GM23338 (cell line): ENCODE measurements around the gene PBX3. TPM values are rescaled to one million over a fixed set of nuclear protein-coding genes. Genes with fewer than 3 reads are reported as not detected.

Experiments
- ATAC-seq: fragments of 200-7000 bp; cut with Tn5 transposase; 3 replicates; pipeline ENCODE4 v1.9.1; 2020
- DNase-seq: peaks from one replicate; pipeline ENCODE4 v3.0.0-alpha.2; 2015; ENCODE audit warnings: low spot score
- H2AFZ ChIP-seq: fragments of 200-600 bp; sonication (generic); 2 replicates; pipeline ENCODE4 v1.8.0; 2016; ENCODE audit warnings: antibody characterized with exemption, mild to moderate bottlenecking, moderate library complexity
- H3F3A ChIP-seq: fragments of 200-600 bp; sonication (generic); replicated peaks from 2 replicates; pipeline ENCODE4 v1.8.0; 2017; ENCODE audit warnings: antibody characterized with exemption, mixed run types, low read depth
- H3K27ac ChIP-seq: fragments of 200-600 bp; sonication (generic); 2 replicates; pipeline ENCODE4 v1.6.1; 2016; ENCODE audit warnings: low read depth
- H3K27me3 ChIP-seq: fragments of 200-600 bp; sonication (generic); 2 replicates; pipeline ENCODE4 v1.8.0; 2016; ENCODE audit warnings: mild to moderate bottlenecking, mixed run types, moderate library complexity; ENCODE audit not compliant: insufficient read depth
- H3K36me3 ChIP-seq: fragments of 200-600 bp; sonication (generic); 2 replicates; pipeline ENCODE4 v1.8.0; 2016; ENCODE audit warnings: mild to moderate bottlenecking; ENCODE audit not compliant: insufficient read depth
- H3K4me1 ChIP-seq: fragments of 200-600 bp; sonication (generic); 2 replicates; pipeline ENCODE4 v1.8.0; 2016; ENCODE audit warnings: mild to moderate bottlenecking, moderate library complexity; ENCODE audit not compliant: insufficient read depth
- H3K4me2 ChIP-seq: fragments of 200-600 bp; sonication (generic); 2 replicates; pipeline ENCODE4 v1.7.1; 2017; ENCODE audit warnings: mixed run types
- H3K4me3 ChIP-seq: fragments of 200-600 bp; sonication (generic); 2 replicates; pipeline ENCODE4 v1.6.1; 2016; ENCODE audit warnings: mixed run types
- H3K79me2 ChIP-seq: fragments of 200-600 bp; sonication (generic); replicated peaks from 2 replicates; pipeline ENCODE4 v1.8.0; 2017; ENCODE audit warnings: mild to moderate bottlenecking; ENCODE audit not compliant: insufficient read depth
- H3K9me2 ChIP-seq: fragments of 200-600 bp; sonication (generic); 2 replicates; pipeline ENCODE4 v1.8.0; 2017; ENCODE audit not compliant: insufficient read depth
- H4K20me1 ChIP-seq: fragments of 200-600 bp; sonication (generic); replicated peaks from 2 replicates; pipeline ENCODE4 v1.8.0; 2017; ENCODE audit warnings: mild to moderate bottlenecking; ENCODE audit not compliant: insufficient read depth
- H3K27ac Mint-ChIP-seq: 2 replicates; pipeline ENCODE4 v1.8.0; 2020; ENCODE audit warnings: inconsistent platforms, mild to moderate bottlenecking, moderate library complexity, mixed read lengths
- H3K27me3 Mint-ChIP-seq: 3 replicates; pipeline ENCODE4 v1.8.0; 2022; ENCODE audit warnings: low read depth, mild to moderate bottlenecking, moderate library complexity, mixed read lengths, inconsistent platforms; ENCODE audit not compliant: insufficient read depth, poor library complexity
- H3K36me3 Mint-ChIP-seq: 3 replicates; pipeline ENCODE4 v1.8.0; 2021; ENCODE audit warnings: low read depth, mild to moderate bottlenecking, inconsistent platforms, moderate library complexity, mixed read lengths
- H3K4me1 Mint-ChIP-seq: 3 replicates; pipeline ENCODE4 v1.8.0; 2020; ENCODE audit warnings: mild to moderate bottlenecking, inconsistent platforms, mixed read lengths
- H3K4me3 Mint-ChIP-seq: 3 replicates; pipeline ENCODE4 v1.8.0; 2021; ENCODE audit warnings: moderate library complexity, mild to moderate bottlenecking, inconsistent platforms, mixed read lengths
- H3K9me3 Mint-ChIP-seq: 3 replicates; pipeline ENCODE4 v1.8.0; 2020; ENCODE audit warnings: moderate library complexity, mild to moderate bottlenecking, inconsistent platforms, mixed read lengths
- CREB1 ChIP-seq: fragments of 250-450 bp; sonication (Bioruptor Pico); IDR thresholded peaks from 2 replicates; pipeline ENCODE4 v1.5.0; 2020; ENCODE audit warnings: low read depth, mild to moderate bottlenecking, moderate library complexity
- EZH2 ChIP-seq: fragments of 200-600 bp; sonication (generic); IDR thresholded peaks from one replicate; pipeline ENCODE4 v1.8.0; 2017; ENCODE audit warnings: antibody characterized with exemption, mild to moderate bottlenecking, low read depth; ENCODE audit not compliant: unreplicated experiment
- EZH2phosphoT487 ChIP-seq: fragments of 200-600 bp; sonication (generic); IDR thresholded peaks from one replicate; pipeline ENCODE4 v1.8.1; 2018; ENCODE audit warnings: antibody characterized with exemption; ENCODE audit not compliant: unreplicated experiment
- NANOG ChIP-seq: IDR thresholded peaks from 2 replicates; pipeline ENCODE4 v1.6.1; 2016; ENCODE audit warnings: antibody characterized with exemption, borderline replicate concordance
- POLR2AphosphoS5 ChIP-seq: IDR thresholded peaks from 2 replicates; pipeline ENCODE4 v1.6.1; 2016; ENCODE audit warnings: antibody characterized with exemption, low read depth
- STAT1 ChIP-seq: IDR thresholded peaks from one replicate; pipeline ENCODE4 v1.6.1; 2016; ENCODE audit warnings: antibody characterized with exemption; ENCODE audit not compliant: unreplicated experiment
- ZNF114 ChIP-seq: fragments of 250-450 bp; sonication (Bioruptor Pico); IDR thresholded peaks from 2 replicates; pipeline ENCODE4 v1.5.0; 2020; ENCODE audit warnings: mild to moderate bottlenecking, moderate library complexity
- ZNF331 ChIP-seq: fragments of 250-450 bp; sonication (Bioruptor Pico); IDR thresholded peaks from 2 replicates; pipeline ENCODE4 v1.5.0; 2020; ENCODE audit warnings: low read depth, mild to moderate bottlenecking, moderate library complexity
- polyA plus RNA-seq: library from polyadenylated mRNA; unstranded; fragments of >200 nt; fragmentation: Nextera tagmentation; extraction: Ambion mirVana; gene quantifications from 2 replicates; pipeline ENCODE4 v1.2.1, GENCODE V29; 2016
- total RNA-seq: library from RNA; depleted of rRNA; stranded (reverse); fragments of >200 nt; shearing (Covaris generic); gene quantifications from 2 replicates; pipeline ENCODE4 v1.2.3, GENCODE V29; 2014
- TF ChIP-seq, protein P1 (sequence below), 2 experiments: fragments of 200-600 bp in 1 of 2; sonication (generic) in 1 of 2; conservative IDR thresholded peaks; 2 replicates each; pipeline versions ENCODE4 v1.5.1 to v1.6.1; 2016 to 2017; ENCODE audit warnings: antibody characterized with exemption in 2 of 2, low read depth in 2 of 2, mild to moderate bottlenecking in 2 of 2, moderate library complexity in 1 of 2
- TF ChIP-seq, protein P2 (sequence below): IDR thresholded peaks from one replicate; pipeline ENCODE4 v1.6.1; 2018; ENCODE audit warnings: antibody characterized with exemption; ENCODE audit not compliant: unreplicated experiment
- TF ChIP-seq, protein P3 (sequence below): fragments of 250-450 bp; sonication (Bioruptor Pico); IDR thresholded peaks from 2 replicates; pipeline ENCODE4 v1.5.0; 2020; ENCODE audit warnings: mild to moderate bottlenecking, moderate library complexity
- TF ChIP-seq, protein P4 (sequence below): IDR thresholded peaks from 2 replicates; pipeline ENCODE4 v1.6.1; 2016; ENCODE audit warnings: antibody characterized with exemption

The PBX3 gene
- total and polyA plus RNA-seq, 2 experiments from 2014 or later: 28.9 to 50.5 TPM

DNA sequence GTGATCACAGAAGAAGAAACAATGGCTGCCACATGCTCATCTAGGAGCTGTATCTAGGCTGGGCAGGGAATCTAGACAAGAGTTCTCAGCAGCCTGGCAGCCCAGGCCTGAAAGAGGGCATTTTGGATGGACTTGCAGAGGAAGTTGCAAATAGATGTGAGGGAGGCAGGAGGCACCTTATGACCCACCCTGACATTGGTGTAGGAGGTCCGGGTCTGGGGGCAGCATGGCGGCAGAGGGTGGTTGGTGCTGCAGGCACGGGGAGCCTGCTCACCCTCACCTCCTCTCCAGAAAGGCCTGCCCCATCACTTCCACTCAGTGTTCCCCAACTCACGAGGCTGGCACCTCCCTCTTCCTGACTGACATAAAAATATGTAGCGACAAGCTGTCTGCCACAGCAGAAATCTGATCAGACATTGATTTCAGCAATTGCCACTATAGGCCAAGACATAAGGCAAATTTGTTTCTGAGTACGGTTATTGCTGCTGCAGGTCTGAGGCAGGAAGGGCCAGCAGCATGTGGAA lies 217.6 kb downstream of the PBX3 start:
- Histone ChIP-seq H4K20me1 (peaks cover 4% of the 10 kb centered on the region; the same call in 1 of the 2 replicates), H3K4me1 (no peaks in the 10 kb centered on the region), H3K79me2 (no peaks in the 10 kb centered on the region), H3K27ac (no peak overlapping the region), H3K9me2 (no peaks in the 10 kb centered on the region), H3K4me3 (no peak overlapping the region), H3K36me3 (peaks cover 13% of the 10 kb centered on the region; the same call in 1 of the 2 replicates), H3K27me3 (no peaks in the 10 kb centered on the region), H3K4me2 (no peak overlapping the region), H2AFZ (no peak overlapping the region), H3F3A (no peaks in the 10 kb centered on the region)
- ATAC-seq (no peak), DNase-seq (no peak)
- no peak for TF ChIP-seq POLR2AphosphoS5
- TF ChIP-seq EZH2phosphoT487: no peak
- TF ChIP-seq, protein P1, sequence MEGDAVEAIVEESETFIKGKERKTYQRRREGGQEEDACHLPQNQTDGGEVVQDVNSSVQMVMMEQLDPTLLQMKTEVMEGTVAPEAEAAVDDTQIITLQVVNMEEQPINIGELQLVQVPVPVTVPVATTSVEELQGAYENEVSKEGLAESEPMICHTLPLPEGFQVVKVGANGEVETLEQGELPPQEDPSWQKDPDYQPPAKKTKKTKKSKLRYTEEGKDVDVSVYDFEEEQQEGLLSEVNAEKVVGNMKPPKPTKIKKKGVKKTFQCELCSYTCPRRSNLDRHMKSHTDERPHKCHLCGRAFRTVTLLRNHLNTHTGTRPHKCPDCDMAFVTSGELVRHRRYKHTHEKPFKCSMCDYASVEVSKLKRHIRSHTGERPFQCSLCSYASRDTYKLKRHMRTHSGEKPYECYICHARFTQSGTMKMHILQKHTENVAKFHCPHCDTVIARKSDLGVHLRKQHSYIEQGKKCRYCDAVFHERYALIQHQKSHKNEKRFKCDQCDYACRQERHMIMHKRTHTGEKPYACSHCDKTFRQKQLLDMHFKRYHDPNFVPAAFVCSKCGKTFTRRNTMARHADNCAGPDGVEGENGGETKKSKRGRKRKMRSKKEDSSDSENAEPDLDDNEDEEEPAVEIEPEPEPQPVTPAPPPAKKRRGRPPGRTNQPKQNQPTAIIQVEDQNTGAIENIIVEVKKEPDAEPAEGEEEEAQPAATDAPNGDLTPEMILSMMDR (conservative IDR thresholded peaks at IDR 0.05; ENCODE audit: low read depth in 2 of 2): no peak
- TF ChIP-seq, protein P2, sequence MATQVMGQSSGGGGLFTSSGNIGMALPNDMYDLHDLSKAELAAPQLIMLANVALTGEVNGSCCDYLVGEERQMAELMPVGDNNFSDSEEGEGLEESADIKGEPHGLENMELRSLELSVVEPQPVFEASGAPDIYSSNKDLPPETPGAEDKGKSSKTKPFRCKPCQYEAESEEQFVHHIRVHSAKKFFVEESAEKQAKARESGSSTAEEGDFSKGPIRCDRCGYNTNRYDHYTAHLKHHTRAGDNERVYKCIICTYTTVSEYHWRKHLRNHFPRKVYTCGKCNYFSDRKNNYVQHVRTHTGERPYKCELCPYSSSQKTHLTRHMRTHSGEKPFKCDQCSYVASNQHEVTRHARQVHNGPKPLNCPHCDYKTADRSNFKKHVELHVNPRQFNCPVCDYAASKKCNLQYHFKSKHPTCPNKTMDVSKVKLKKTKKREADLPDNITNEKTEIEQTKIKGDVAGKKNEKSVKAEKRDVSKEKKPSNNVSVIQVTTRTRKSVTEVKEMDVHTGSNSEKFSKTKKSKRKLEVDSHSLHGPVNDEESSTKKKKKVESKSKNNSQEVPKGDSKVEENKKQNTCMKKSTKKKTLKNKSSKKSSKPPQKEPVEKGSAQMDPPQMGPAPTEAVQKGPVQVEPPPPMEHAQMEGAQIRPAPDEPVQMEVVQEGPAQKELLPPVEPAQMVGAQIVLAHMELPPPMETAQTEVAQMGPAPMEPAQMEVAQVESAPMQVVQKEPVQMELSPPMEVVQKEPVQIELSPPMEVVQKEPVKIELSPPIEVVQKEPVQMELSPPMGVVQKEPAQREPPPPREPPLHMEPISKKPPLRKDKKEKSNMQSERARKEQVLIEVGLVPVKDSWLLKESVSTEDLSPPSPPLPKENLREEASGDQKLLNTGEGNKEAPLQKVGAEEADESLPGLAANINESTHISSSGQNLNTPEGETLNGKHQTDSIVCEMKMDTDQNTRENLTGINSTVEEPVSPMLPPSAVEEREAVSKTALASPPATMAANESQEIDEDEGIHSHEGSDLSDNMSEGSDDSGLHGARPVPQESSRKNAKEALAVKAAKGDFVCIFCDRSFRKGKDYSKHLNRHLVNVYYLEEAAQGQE: no peak
- no peak for TF ChIP-seq ZNF331 (CRISPR knock-in tag)
- no peak for TF ChIP-seq EZH2
- no peak for TF ChIP-seq STAT1
- no peak for TF ChIP-seq CREB1 (CRISPR knock-in tag)
- no peak for TF ChIP-seq NANOG
- TF ChIP-seq, protein P3, sequence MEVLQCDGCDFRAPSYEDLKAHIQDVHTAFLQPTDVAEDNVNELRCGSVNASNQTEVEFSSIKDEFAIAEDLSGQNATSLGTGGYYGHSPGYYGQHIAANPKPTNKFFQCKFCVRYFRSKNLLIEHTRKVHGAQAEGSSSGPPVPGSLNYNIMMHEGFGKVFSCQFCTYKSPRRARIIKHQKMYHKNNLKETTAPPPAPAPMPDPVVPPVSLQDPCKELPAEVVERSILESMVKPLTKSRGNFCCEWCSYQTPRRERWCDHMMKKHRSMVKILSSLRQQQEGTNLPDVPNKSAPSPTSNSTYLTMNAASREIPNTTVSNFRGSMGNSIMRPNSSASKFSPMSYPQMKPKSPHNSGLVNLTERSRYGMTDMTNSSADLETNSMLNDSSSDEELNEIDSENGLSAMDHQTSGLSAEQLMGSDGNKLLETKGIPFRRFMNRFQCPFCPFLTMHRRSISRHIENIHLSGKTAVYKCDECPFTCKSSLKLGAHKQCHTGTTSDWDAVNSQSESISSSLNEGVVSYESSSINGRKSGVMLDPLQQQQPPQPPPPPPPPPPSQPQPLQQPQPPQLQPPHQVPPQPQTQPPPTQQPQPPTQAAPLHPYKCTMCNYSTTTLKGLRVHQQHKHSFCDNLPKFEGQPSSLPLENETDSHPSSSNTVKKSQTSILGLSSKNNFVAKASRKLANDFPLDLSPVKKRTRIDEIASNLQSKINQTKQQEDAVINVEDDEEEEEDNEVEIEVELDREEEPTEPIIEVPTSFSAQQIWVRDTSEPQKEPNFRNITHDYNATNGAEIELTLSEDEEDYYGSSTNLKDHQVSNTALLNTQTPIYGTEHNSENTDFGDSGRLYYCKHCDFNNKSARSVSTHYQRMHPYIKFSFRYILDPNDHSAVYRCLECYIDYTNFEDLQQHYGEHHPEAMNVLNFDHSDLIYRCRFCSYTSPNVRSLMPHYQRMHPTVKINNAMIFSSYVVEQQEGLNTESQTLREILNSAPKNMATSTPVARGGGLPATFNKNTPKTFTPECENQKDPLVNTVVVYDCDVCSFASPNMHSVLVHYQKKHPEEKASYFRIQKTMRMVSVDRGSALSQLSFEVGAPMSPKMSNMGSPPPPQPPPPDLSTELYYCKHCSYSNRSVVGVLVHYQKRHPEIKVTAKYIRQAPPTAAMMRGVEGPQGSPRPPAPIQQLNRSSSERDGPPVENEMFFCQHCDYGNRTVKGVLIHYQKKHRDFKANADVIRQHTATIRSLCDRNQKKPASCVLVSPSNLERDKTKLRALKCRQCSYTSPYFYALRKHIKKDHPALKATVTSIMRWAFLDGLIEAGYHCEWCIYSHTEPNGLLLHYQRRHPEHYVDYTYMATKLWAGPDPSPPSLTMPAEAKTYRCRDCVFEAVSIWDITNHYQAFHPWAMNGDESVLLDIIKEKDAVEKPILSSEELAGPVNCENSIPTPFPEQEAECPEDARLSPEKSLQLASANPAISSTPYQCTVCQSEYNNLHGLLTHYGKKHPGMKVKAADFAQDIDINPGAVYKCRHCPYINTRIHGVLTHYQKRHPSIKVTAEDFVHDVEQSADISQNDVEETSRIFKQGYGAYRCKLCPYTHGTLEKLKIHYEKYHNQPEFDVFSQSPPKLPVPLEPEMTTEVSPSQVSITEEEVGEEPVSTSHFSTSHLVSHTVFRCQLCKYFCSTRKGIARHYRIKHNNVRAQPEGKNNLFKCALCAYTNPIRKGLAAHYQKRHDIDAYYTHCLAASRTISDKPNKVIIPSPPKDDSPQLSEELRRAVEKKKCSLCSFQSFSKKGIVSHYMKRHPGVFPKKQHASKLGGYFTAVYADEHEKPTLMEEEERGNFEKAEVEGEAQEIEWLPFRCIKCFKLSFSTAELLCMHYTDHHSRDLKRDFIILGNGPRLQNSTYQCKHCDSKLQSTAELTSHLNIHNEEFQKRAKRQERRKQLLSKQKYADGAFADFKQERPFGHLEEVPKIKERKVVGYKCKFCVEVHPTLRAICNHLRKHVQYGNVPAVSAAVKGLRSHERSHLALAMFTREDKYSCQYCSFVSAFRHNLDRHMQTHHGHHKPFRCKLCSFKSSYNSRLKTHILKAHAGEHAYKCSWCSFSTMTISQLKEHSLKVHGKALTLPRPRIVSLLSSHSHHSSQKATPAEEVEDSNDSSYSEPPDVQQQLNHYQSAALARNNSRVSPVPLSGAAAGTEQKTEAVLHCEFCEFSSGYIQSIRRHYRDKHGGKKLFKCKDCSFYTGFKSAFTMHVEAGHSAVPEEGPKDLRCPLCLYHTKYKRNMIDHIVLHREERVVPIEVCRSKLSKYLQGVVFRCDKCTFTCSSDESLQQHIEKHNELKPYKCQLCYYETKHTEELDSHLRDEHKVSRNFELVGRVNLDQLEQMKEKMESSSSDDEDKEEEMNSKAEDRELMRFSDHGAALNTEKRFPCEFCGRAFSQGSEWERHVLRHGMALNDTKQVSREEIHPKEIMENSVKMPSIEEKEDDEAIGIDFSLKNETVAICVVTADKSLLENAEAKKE (CRISPR knock-in tag): no peak
- TF ChIP-seq ZNF114 (CRISPR knock-in tag): no peak
- TF ChIP-seq, protein P4, sequence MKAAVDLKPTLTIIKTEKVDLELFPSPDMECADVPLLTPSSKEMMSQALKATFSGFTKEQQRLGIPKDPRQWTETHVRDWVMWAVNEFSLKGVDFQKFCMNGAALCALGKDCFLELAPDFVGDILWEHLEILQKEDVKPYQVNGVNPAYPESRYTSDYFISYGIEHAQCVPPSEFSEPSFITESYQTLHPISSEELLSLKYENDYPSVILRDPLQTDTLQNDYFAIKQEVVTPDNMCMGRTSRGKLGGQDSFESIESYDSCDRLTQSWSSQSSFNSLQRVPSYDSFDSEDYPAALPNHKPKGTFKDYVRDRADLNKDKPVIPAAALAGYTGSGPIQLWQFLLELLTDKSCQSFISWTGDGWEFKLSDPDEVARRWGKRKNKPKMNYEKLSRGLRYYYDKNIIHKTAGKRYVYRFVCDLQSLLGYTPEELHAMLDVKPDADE: no peak
- Mint-ChIP-seq H3K4me1 (peaks cover 15% of the 10 kb centered on the region), H3K27me3 (no peaks in the 10 kb centered on the region), H3K9me3 (no peaks in the 10 kb centered on the region), H3K36me3 (peaks cover 30% of the 10 kb centered on the region), H3K4me3 (no peak overlapping the region), H3K27ac (no peak overlapping the region)
